Activated T-helper 1 cell treated with Interleukin-2 at 50 U/mL for 16 hours (primary cell): ENCODE results near the gene C12orf42.

Experiments used
- DNase-seq: peaks from one replicate; pipeline ENCODE4 v3.0.0-alpha.2; 2020; ENCODE audit warnings: low read depth

The C12orf42 gene

GRCh38 chr12:103336940-103337339 lies 158.8 kb downstream of the C12orf42 start:
- no peak for DNase-seq

- no peak for DNase-seq
Measured at GRCh38 chr12:103334466-103334865, 161.3 kb downstream of the C12orf42 start.

- DNase-seq = no peak
Measured at GRCh38 chr12:103333676-103334075, 162.1 kb downstream of the C12orf42 start.

- DNase-seq = no peak
Measured at GRCh38 chr12:103331643-103332042, 164.1 kb downstream of the C12orf42 start.

- DNase-seq = no peak
Measured at GRCh38 chr12:103330672-103331071, 165.1 kb downstream of the C12orf42 start.

GRCh38 chr12:103327676-103328075 lies 168.1 kb downstream of the C12orf42 start:
- DNase-seq = no peak

- DNase-seq = no peak
Measured at GRCh38 chr12:103326190-103326589, 169.6 kb downstream of the C12orf42 start.

GRCh38 chr12:103318566-103318965 lies 177.2 kb downstream of the C12orf42 start:
- DNase-seq = no peak

GRCh38 chr12:103317220-103317619 lies 178.5 kb downstream of the C12orf42 start:
- no peak for DNase-seq

- no peak for DNase-seq
Measured at GRCh38 chr12:103314786-103315185, 181.0 kb downstream of the C12orf42 start.

- DNase-seq = no peak
Measured at GRCh38 chr12:103313894-103314293, 181.9 kb downstream of the C12orf42 start.

- DNase-seq = no peak
Measured at GRCh38 chr12:103312742-103313354, 182.9 kb downstream of the C12orf42 start.

GRCh38 chr12:103310546-103311270 lies 185.1 kb downstream of the C12orf42 start:
- DNase-seq = no peak

GRCh38 chr12:103308396-103308795 lies 187.4 kb downstream of the C12orf42 start:
- no peak for DNase-seq

- no peak for DNase-seq
Measured at GRCh38 chr12:103303484-103303883, 192.3 kb downstream of the C12orf42 start.

- no peak for DNase-seq
Measured at GRCh38 chr12:103301642-103302591, 193.9 kb downstream of the C12orf42 start.

GRCh38 chr12:103288016-103288415 lies 207.8 kb downstream of the C12orf42 start:
- no peak for DNase-seq

- no peak for DNase-seq
Measured at GRCh38 chr12:103282124-103282523, 213.6 kb downstream of the C12orf42 start.

- no peak for DNase-seq
Measured at GRCh38 chr12:103279444-103279843, 216.3 kb downstream of the C12orf42 start.

GRCh38 chr12:103278329-103278728 lies 217.4 kb downstream of the C12orf42 start:
- DNase-seq = no peak

GRCh38 chr12:103273645-103274044 lies 222.1 kb downstream of the C12orf42 start:
- DNase-seq = no peak

GRCh38 chr12:103272949-103273348 lies 222.8 kb downstream of the C12orf42 start:
- no peak for DNase-seq

- no peak for DNase-seq
Measured at GRCh38 chr12:103269946-103270345, 225.8 kb downstream of the C12orf42 start.
